Melanocyte of skin (primary cell): ENCODE data around the gene PRSS8. TPM values are rescaled to one million over a fixed set of nuclear protein-coding genes. Genes with fewer than 3 reads are reported as not detected.

Experiments used
- small RNA-seq, 2 donors: library from RNA; depleted of rRNA; stranded (forward); fragments of <200 nt; gene quantifications; one replicate each; pipeline ENCODE3, GENCODE V24; 2012
- total RNA-seq, 2 donors: library from RNA; depleted of rRNA; stranded (reverse); fragments of >200 nt; gene quantifications; 2 replicates each; pipeline ENCODE4 v1.2.3, GENCODE V29; 2012

The PRSS8 gene
- total RNA-seq = under 1 TPM in 1 of 2 donors, not detected in 1; under 0.01 TPM

DNA sequence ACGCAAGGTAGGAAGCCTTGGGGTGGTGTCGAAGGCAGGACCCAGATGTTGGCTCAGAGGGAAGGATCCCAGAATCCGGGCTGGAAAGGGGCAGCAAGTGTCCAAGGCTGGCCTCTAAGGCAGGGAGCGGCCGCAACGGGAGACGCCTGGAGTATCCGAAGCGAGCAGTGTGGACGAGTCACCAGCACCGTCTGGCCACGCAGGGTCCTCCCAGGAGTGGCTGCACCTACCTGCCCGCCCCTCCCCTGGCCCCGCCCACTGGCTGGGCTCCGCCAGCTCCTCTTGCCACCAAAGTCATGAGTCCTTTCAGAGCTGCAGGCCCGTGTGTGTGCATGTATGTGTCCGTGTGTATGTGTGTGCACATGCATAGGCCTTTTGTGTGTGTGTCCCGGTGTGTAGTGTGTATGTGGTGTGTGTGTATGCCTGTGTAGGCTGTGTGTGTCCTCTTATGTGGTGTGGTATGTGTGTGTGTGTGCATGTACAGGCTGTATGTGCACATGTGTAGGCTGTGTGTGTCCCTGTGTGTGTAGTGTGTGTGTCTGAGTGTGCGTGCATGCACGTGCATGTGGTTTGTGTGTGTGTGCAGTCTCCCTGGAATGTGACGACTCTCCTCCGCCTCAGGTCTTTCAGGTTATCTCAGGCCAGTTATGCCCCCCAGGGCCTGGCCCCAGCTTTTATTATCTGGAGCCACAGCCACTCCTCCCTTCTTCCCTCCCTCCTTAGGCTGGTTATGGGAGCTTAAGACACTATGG is at the start of gene PRSS8:
Gene PRSS8, minus strand, starts transcription at position 193 of the 752 bp plus-strand sequence. CDS start 229 bp downstream, outside the sequence.

DNA sequence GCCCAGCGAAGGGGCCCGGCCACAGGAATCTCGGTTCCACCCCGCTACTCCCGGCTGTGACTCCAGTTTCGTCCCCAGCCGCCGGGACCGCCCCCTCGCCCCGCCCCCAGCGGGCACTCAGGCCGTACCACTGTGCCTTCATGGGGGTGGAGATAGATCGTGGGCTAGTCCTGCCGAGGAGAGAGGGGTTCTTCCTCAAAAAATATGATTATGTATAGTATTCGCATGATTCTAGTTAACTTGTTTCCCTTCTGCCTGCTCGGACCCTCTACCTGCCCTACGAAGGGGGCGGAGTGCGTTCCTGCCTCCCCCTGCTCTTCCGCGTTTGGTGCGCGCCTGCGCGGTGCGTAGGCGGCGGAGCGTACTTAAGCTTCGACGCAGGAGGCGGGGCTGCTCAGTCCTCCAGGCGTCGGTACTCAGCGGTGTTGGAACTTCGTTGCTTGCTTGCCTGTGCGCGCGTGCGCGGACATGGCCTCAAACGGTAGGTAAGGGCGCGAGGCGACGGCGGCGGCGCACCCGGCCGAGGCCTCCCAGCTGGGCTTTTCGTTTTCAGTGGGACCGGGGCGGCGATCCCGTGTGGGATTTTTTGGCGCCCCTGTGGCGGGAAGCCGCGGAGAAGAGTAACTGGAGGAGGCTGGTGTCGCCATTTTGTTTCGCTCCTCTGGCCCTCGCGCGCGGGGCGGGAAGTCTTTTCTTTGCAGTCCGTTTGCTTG is 44.4 kb upstream of the PRSS8 start, which contains the start of gene FUS:
Gene FUS, plus strand, starts transcription at position 393 of the 713 bp plus-strand sequence. Its CDS starts 76 bp downstream, at position 469.

DNA sequence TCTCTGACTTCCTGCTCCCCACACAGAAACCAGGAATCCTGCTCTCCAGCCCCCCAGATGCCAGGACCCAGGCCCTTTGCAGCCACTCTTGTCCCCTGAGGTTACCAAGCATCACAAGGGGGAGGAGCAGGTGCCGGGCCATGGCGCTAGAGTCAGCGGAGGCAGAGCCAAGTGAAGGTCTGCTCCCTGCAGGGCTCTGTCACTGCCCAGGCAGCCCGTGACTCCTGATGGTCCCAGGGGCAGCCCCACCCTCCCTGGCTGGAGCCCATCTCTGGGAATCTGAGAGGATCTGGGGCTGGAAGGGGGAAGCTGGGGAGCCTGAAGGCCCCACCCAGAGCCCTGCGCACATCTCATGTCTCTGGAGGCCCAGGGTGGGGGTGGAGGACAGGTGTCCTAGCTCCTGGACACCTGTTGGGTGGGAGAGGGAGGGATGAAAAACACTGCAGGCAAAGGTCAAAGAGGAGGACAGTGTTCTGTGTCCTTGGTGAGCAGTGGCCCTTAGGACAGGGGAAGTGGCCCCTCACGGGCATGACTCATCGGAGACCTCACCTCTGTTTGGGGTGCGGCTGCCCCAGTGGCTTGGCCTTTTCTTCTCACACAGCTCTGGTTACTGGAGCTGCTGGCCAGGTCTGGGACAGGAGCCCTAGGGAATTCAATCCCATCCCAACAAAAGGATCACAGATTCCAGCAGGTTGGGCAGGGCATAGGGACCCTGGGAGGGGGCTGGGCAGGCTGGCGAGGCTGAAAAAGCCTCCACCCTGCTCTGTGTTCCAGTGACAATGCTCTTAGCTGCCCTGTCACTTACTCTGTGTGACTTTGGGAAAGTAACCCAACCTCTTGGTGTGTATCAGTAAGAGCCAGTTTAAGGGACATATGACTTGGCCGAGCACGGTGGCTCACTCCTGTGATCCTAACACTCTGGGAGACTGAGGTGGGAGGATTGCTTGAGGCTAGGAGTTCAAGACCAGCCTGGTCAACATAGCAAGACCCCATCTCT is 14.7 kb upstream of the PRSS8 start, which contains the start of gene PRSS36:
Gene PRSS36, minus strand, starts transcription at position 173 of the 997 bp plus-strand sequence. Its CDS starts 31 bp downstream, at position 142.

DNA sequence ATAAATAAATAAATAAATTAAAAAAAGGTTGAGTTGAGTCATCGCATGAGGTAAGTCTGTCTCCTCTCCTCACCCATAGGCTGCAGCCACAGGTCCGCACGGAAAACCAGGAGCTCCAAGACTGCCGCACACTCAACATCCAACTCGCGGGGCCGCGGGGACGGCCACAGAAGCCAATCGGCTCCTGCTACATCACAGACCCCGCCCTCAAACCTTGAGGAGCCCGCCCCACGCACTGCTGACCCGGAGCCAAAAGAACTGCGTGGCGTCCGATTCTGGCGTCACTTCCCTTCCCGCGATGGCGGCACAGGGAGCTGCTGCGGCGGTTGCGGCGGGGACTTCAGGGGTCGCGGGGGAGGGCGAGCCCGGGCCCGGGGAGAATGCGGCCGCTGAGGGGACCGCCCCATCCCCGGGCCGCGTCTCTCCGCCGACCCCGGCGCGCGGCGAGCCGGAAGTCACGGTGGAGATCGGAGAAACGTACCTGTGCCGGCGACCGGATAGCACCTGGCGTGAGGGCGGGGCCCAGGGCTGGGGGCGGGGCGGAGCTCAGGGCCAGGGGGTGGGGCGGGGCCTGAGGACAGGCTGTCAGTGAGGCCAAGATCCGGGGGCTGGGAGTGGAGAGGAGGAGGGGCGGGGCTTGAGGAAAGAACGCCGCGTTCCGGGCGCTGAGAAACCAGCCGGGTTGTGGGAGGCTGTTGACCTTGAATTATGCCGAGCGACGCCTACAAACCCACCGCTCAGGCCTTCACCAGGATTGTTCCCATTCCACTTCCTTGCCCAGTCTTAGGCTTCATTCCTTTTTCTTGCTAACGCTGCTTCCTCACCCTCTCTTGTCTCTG is 17.9 kb downstream of the PRSS8 start, which contains the start of gene KAT8:
Gene KAT8, plus strand, starts transcription at position 281 of the 839 bp plus-strand sequence. Its CDS starts 18 bp downstream, at position 299.

DNA sequence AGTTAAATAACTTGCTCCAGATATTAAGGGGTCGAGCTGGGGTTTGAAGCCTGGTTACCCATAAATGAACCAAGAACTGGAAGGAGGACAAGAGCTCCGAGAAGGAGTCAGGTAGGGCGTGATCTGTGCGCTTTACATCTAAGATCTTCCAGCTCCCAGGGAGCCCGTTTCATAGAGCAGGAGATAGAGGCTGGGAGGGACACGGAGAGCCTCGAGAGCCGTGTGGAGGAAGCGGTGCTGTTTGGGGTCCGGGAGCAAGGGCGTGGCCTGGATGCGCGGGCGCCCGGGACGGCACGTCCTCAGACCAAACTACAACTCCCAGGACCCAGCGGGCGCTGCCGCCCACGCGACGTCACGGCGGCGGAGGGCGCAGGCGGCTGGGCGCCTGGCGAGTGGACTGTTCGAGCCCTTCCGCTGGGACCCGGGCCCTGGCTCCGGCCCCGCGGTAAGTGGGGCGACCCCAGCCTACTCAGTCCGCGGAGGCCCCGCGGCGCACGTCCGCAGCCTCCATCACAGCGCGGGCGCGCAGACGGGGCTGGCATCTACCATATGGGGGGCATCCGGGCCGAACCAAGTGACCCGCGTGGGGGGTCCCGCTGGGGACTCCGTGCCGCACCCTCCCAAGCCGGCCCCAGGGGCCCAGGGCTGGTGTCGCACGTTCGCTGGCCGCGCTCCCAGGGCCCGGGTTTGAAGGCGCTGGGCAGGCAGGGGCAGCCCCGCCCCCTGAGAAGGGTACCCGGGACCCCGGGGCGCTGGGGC is 27.3 kb downstream of the PRSS8 start, which contains the start of gene BCKDK:
Gene BCKDK, plus strand, starts transcription at position 352 of the 759 bp plus-strand sequence. CDS start 838 bp downstream, outside the sequence.

DNA sequence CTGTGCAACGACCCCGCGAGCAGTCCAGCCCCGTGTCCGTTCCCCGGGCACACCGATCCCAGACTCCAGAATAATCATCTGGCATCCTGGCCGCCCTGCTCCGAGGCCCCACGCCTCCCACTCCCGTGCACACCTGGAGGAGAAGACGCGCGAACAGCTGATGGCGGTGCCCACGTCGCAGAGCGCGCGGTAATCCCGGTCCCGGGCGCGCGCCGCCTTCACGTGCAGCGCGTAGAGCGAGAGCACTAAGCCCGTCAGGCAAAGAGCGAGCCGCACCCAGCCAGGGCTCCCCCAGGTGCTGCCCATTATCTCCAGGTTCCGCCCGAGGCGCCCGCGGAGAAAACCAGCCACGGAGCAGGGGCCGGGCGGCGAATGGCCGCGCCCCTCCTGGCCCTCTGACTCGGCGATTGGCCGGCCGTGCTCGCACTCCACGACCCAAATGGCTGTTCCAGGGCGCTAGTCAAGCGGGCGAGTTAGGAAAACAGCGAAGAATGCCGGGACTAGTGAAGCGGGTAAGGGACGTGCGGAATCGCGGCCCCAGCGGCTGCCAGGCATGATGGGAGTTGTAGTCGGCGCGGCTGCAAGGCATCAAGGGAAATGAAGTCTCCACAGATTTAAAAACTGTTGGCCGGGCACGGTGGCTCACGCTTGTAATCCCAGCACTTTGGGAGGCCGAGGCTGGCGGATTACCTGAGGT is 41.0 kb downstream of the PRSS8 start, which contains the start of gene VKORC1:
Gene VKORC1, minus strand, starts transcription at position 374 of the 697 bp plus-strand sequence. Its CDS starts 68 bp downstream, at position 306.

DNA sequence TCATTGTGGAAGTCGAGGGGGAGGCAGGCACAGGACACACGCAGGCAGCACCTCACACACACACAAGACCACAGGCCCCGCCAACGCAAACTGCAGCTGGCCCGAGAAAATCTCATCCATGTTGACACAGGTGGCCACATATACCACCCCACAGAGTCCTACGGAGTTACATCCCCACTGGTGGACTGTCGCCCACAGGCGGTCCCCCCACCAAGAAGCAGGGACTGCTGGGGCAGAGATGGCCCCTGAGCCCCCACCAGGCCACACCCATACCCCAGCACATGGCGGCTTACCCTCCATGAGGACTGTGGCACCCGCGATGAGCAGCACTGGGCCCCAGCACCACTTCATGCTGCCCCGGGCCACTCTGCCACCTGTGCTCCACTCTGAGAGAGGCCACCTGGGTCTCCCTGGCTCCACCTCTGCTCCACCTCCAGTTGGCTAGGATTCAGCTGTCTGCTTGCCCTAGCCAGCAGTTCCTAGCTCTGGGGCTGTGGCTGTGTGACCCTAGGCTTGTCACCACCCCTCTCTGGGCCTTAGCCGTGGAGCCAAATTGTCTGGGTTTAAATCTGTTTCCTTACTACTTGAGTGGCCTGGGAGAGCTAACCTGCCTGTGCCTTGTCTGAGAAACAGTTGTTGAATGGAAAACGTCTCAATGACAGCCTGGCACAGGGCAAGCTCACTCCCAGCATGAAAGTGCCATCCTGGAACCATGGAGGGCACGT is 46.9 kb downstream of the PRSS8 start, which contains the start of gene PRSS53:
Gene PRSS53, minus strand, starts transcription at position 485 of the 725 bp plus-strand sequence. Its CDS starts 134 bp downstream, at position 351.

Small RNAs within 50 kb of the gene (small RNA-seq; reads per million reads assigned to genes)
- gene AC009088.4 (0 reads per million in 2 donors), gene NDUFA3P6 (0 reads per million in 2 donors)

Other genes starting within 250 kb of the PRSS8 start
- gene BCL7C, start 241.7 kb downstream of the PRSS8 start, total RNA-seq = 10 to 100 TPM; 12.7 to 25.3 TPM
- under 1 TPM; 0.34 to 0.67 TPM for gene CTF1, start 239.1 kb downstream of the PRSS8 start, total RNA-seq
- gene FBXL19, start 212.2 kb downstream of the PRSS8 start, total RNA-seq = 10 to 100 TPM; 13.4 to 15.0 TPM
- gene ORAI3, start 186.7 kb downstream of the PRSS8 start, total RNA-seq = 10 to 100 TPM; 29.3 to 35.4 TPM
- gene SETD1A, start 178.0 kb downstream of the PRSS8 start, total RNA-seq = 1 to 10 TPM; 3.8 to 9.7 TPM
- 10 to 100 TPM; 13.0 to 20.3 TPM for gene HSD3B7, start 150.5 kb downstream of the PRSS8 start, total RNA-seq
- 1 to 10 TPM in 1 of 2 donors, under 1 TPM in 1; 0.67 to 3.1 TPM for gene STX1B, start 125.1 kb downstream of the PRSS8 start, total RNA-seq
- gene STX4, start 102.2 kb downstream of the PRSS8 start, total RNA-seq = 10 to 100 TPM; 13.0 to 17.2 TPM
- gene ZNF668, start 61.5 kb downstream of the PRSS8 start, total RNA-seq = 10 to 100 TPM in 1 of 2 donors, 1 to 10 TPM in 1; 8.6 to 14.0 TPM
- 10 to 100 TPM; 14.1 to 17.6 TPM for gene ZNF646, start 61.3 kb downstream of the PRSS8 start, total RNA-seq
- gene PRSS53, start 46.8 kb downstream of the PRSS8 start, total RNA-seq = 1 to 10 TPM in 1 of 2 donors, under 1 TPM in 1; 0.67 to 1.0 TPM
- 10 to 100 TPM; 78.9 to 87.1 TPM for gene VKORC1, start 40.9 kb downstream of the PRSS8 start, total RNA-seq
- 10 to 100 TPM; 42.6 to 43.7 TPM for gene BCKDK, start 27.3 kb downstream of the PRSS8 start, total RNA-seq
- gene KAT8, start 18.1 kb downstream of the PRSS8 start, total RNA-seq = 10 to 100 TPM; 25.8 to 31.6 TPM
- under 1 TPM; 0.33 to 0.69 TPM for gene PRSS36, start 14.3 kb upstream of the PRSS8 start, total RNA-seq
- gene FUS, start 44.4 kb upstream of the PRSS8 start, total RNA-seq = 10 to 100 TPM; 45.4 to 51.0 TPM
- gene PYCARD, start 67.0 kb upstream of the PRSS8 start, total RNA-seq = 100 to 1,000 TPM; 195 to 298 TPM
- under 1 TPM; under 0.01 TPM for gene TRIM72, start 78.4 kb upstream of the PRSS8 start, total RNA-seq
- not detected for gene PYDC1, start 81.4 kb upstream of the PRSS8 start, total RNA-seq
- 1 to 10 TPM in 1 of 2 donors, under 1 TPM in 1; under 0.01 to 1.0 TPM for gene ITGAM, start 124.2 kb upstream of the PRSS8 start, total RNA-seq
- gene ITGAX, start 219.4 kb upstream of the PRSS8 start, total RNA-seq = 1 to 10 TPM in 1 of 2 donors, under 1 TPM in 1; 1.00 to 4.1 TPM